Measurements from ENCODE around the gene KCNB1.
A peak's percentile ranks its signal among the peaks of the same experiment; 100 is the strongest.

Gene KCNB1

GRCh38 chr20:49346682-49347081 is 135.8 kb downstream of the KCNB1 start:
- no peak for DNase-seq

GRCh38 chr20:49345524-49345923 is 136.9 kb downstream of the KCNB1 start:
- DNase-seq: no peak

GRCh38 chr20:49344975-49345374 is 137.5 kb downstream of the KCNB1 start:
- DNase-seq: no peak

- no peak for DNase-seq
Observed at GRCh38 chr20:49344140-49344539, 138.3 kb downstream of the KCNB1 start.

- no peak for DNase-seq
Observed at GRCh38 chr20:49343246-49343645, 139.2 kb downstream of the KCNB1 start.

- no peak for DNase-seq
Observed at GRCh38 chr20:49340161-49340966, 142.1 kb downstream of the KCNB1 start.

- no peak for DNase-seq
Observed at GRCh38 chr20:49339123-49339522, 143.3 kb downstream of the KCNB1 start.

GRCh38 chr20:49338061-49338460 is 144.4 kb downstream of the KCNB1 start:
- DNase-seq: no peak

- DNase-seq: no peak
Observed at GRCh38 chr20:49337357-49337756, 145.1 kb downstream of the KCNB1 start.

GRCh38 chr20:49336786-49337185 is 145.7 kb downstream of the KCNB1 start:
- DNase-seq: no peak

- DNase-seq: no peak
Observed at GRCh38 chr20:49335476-49335875, 147.0 kb downstream of the KCNB1 start.

- DNase-seq: no peak
Observed at GRCh38 chr20:49330701-49331615, 151.5 kb downstream of the KCNB1 start.

GRCh38 chr20:49328790-49329189 is 153.7 kb downstream of the KCNB1 start:
- DNase-seq: no peak

GRCh38 chr20:49326026-49326425 is 156.4 kb downstream of the KCNB1 start:
- no peak for DNase-seq

- no peak for DNase-seq
Observed at GRCh38 chr20:49324306-49324705, 158.2 kb downstream of the KCNB1 start.

- DNase-seq: peak in 1 of 2 donors; percentile 23
Observed at GRCh38 chr20:49323622-49324238, 158.7 kb downstream of the KCNB1 start.

- no peak for DNase-seq
Observed at GRCh38 chr20:49320460-49320859, 162.0 kb downstream of the KCNB1 start.

- DNase-seq: no peak
Observed at GRCh38 chr20:49319208-49319809, 163.2 kb downstream of the KCNB1 start.

- no peak for DNase-seq
Observed at GRCh38 chr20:49318430-49319207, 163.8 kb downstream of the KCNB1 start.

GRCh38 chr20:49318091-49318429 is 164.4 kb downstream of the KCNB1 start:
- DNase-seq: no peak

- DNase-seq: no peak
Observed at GRCh38 chr20:49316704-49317103, 165.8 kb downstream of the KCNB1 start.

- no peak for DNase-seq
Observed at GRCh38 chr20:49315580-49315979, 166.9 kb downstream of the KCNB1 start.

All from stimulated activated CD4-positive, alpha-beta T cell treated with anti-CD3 and anti-CD28 coated beads, Interleukin-2, amount 100 ng/mL, for 48 hours (primary cell).